A549 (cell line): ENCODE results near the gene ADCY6.

Experiments used
- JUN ChIP-seq, 2 experiments: fragments of >200 bp; sonication (Bioruptor Twin); formaldehyde crosslinking; IDR thresholded peaks; 2 replicates in 1 of 2; 3 replicates in 1 of 2; pipeline ENCODE4 v1.6.1; 2016 to 2017
- MAZ ChIP-seq: fragments of 150-350 bp; IDR thresholded peaks from 2 replicates; pipeline ENCODE4 v1.6.1; 2014; ENCODE audit warnings: antibody characterized with exemption, low read depth, low read length, borderline replicate concordance
- ZSCAN20 ChIP-seq: fragments of 250-450 bp; sonication (Bioruptor Pico); IDR thresholded peaks from 2 replicates; pipeline ENCODE4 v1.8.0; 2022; ENCODE audit warnings: mild to moderate bottlenecking, moderate library complexity
- TF ChIP-seq, protein P1 (sequence below): fragments of >200 bp; sonication (Bioruptor Twin); formaldehyde crosslinking; IDR thresholded peaks from 3 replicates; pipeline ENCODE4 v1.5.1; 2016
- TF ChIP-seq, protein P2 (sequence below): fragments of 450-650 bp; IDR thresholded peaks from 2 replicates; pipeline ENCODE4 v1.6.1; 2014; ENCODE audit warnings: antibody characterized with exemption

DNA sequence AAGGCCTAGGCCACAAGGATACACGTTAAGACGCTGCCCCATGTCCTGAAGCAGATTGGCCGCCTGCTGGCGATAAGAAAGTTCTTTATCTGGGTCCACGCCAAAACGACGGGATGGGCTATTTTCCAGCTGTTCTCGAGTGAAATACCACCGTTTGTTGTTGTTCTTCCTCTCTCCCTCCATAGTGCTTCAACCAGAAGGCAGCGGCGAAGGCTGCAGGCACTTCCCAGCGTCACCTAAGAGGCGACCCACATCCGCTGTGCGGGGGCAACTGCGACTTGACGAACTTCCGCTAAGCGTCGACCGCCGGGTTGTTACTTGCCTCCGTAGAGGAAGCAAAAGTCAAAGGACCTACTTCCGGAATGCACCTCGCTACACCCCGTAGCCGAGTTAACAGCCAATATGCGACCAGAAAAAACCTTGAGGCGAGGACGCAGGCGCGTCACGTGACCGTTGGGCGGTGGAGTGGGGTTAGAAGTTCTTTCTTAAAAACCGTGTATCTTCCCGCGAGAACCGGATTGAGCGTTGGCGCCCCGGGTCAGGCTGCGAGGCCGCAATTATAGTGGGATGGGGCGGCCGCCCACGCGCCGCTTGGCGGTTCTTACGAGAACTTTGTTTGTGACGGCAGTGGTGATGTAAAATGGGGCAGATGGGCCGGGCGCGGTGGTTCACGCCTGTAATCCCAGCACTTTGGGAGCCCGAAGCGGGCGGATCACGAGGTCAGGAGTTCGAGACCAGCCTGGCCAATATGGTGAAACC, 72.2 kb downstream of the ADCY6 start, which contains the start of gene CCNT1:
- TF ChIP-seq ZSCAN20 (CRISPR knock-in tag), result peak; percentile 57; the same call in 1 of the 2 replicates
- 0 out of 2 replicates have a peak, but pooled peaks have one; percentile 50 for TF ChIP-seq MAZ
- TF ChIP-seq, protein P1, sequence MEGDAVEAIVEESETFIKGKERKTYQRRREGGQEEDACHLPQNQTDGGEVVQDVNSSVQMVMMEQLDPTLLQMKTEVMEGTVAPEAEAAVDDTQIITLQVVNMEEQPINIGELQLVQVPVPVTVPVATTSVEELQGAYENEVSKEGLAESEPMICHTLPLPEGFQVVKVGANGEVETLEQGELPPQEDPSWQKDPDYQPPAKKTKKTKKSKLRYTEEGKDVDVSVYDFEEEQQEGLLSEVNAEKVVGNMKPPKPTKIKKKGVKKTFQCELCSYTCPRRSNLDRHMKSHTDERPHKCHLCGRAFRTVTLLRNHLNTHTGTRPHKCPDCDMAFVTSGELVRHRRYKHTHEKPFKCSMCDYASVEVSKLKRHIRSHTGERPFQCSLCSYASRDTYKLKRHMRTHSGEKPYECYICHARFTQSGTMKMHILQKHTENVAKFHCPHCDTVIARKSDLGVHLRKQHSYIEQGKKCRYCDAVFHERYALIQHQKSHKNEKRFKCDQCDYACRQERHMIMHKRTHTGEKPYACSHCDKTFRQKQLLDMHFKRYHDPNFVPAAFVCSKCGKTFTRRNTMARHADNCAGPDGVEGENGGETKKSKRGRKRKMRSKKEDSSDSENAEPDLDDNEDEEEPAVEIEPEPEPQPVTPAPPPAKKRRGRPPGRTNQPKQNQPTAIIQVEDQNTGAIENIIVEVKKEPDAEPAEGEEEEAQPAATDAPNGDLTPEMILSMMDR, result no peak
- TF ChIP-seq JUN (IDR thresholded peaks at IDR 0.05), result peak; percentile 54 to 78; a peak in 4 of 5 replicates
- TF ChIP-seq, protein P2, sequence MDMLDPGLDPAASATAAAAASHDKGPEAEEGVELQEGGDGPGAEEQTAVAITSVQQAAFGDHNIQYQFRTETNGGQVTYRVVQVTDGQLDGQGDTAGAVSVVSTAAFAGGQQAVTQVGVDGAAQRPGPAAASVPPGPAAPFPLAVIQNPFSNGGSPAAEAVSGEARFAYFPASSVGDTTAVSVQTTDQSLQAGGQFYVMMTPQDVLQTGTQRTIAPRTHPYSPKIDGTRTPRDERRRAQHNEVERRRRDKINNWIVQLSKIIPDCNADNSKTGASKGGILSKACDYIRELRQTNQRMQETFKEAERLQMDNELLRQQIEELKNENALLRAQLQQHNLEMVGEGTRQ, result peak; percentile 99
